ENCODE data around the gene ATP8B4. TPM values are rescaled to one million over a fixed set of nuclear protein-coding genes. Genes with fewer than 3 reads are reported as not detected.
A peak's percentile ranks its signal among the peaks of the same experiment; 100 is the strongest.

ATP8B4 gene
- total RNA-seq, 2 experiments from 2014 or later, result 0.31 TPM; not detected in 1

GRCh38 chr15:50145451-50145872, 26.4 kb upstream of the ATP8B4 start:
- intact Hi-C loops (cut with DNase I, micrococcal nuclease), result loop anchor here (1.0 to 10.0 kb wide), 4 partner anchors 721 to 1283 kb away; partner anchors contain the start of gene FGF7 (in 1 of the 2)
- TF ChIP-seq CTCF (IDR thresholded peaks at IDR 0.05), result peak; percentile 83
- ATAC-seq (ENCODE audit: poor library complexity) (no peak), DNase-seq (peak in 3 of 14 experiments; percentile 56 to 68 (median 65))
- Mint-ChIP-seq H3K36me3 (ENCODE audit: low read depth) (no peaks in the 10 kb centered on the region), H3K4me1 (ENCODE audit: low read depth) (no peaks in the 10 kb centered on the region), H3K27me3 (no peaks in the 10 kb centered on the region), H3K9me3 (no peaks in the 10 kb centered on the region), H3K27ac (no peak overlapping the region), H3K4me3 (no peak overlapping the region)
- Histone ChIP-seq H3K4me1 (ENCODE audit: insufficient read depth, low read length) (no peaks in the 10 kb centered on the region), H3K9me3 (ENCODE audit: control insufficient read depth in 1 of 2, insufficient read depth in 1 of 2, low read length in 2 of 2) (no peaks in the 10 kb centered on the region), H3K27me3 (ENCODE audit: control insufficient read depth in 1 of 2, insufficient read depth in 2 of 2, low read length in 2 of 2) (peaks cover 0 to 5% of the 10 kb centered on the region in 2 experiments), H3K4me3 (ENCODE audit: low read length) (no peak overlapping the region), H3K36me3 (ENCODE audit: insufficient read depth, low read length) (no peaks in the 10 kb centered on the region), H3K27ac (ENCODE audit: low read depth in 1 of 2, low read length in 2 of 2) (no peak overlapping the region)
- ChIA-PET POLR2A (interaction anchor here (0.6 kb wide), 1 partner anchor 1943 kb away, joined by 3 read pairs; no protein-coding TSS in a partner anchor), CTCF (interaction anchor here (0.7 to 1.7 kb wide), 3 partner anchors 18 to 1283 kb away, joined by 3 to 4 read pairs (median 3); no protein-coding TSS in a partner anchor)

GRCh38 chr15:50144341-50145120, 25.5 kb upstream of the ATP8B4 start:
- H3K9me3 Mint-ChIP-seq, result no peaks in the 10 kb centered on the region
- no peak overlapping the region for H3K27ac ChIP-seq (ENCODE audit: low read depth in 1 of 2, low read length in 2 of 2)
- no peak overlapping the region for H3K4me3 ChIP-seq (ENCODE audit: low read length)
- no peaks in the 10 kb centered on the region for H3K36me3 Mint-ChIP-seq (ENCODE audit: low read depth)
- ChIA-PET POLR2A (no interaction called here), CTCF (interaction anchor here (1.0 to 1.7 kb wide), 2 partner anchors 909 to 1282 kb away, joined by 3 to 4 read pairs; no protein-coding TSS in a partner anchor)
- H3K27ac Mint-ChIP-seq, result no peak overlapping the region
- no peak for ATAC-seq (ENCODE audit: poor library complexity)
- H3K4me1 Mint-ChIP-seq (ENCODE audit: low read depth), result no peaks in the 10 kb centered on the region
- no peaks in the 10 kb centered on the region for H3K27me3 Mint-ChIP-seq
- H3K27me3 ChIP-seq (ENCODE audit: control insufficient read depth in 1 of 2, insufficient read depth in 2 of 2, low read length in 2 of 2), result peaks cover 0 to 5% of the 10 kb centered on the region in 2 experiments
- TF ChIP-seq CTCF (IDR thresholded peaks at IDR 0.05), result no peak
- no peaks in the 10 kb centered on the region for H3K9me3 ChIP-seq (ENCODE audit: control insufficient read depth in 1 of 2, insufficient read depth in 1 of 2, low read length in 2 of 2)
- intact Hi-C loops (cut with DNase I, micrococcal nuclease), result loop anchor here (1.0 to 10.0 kb wide), 6 partner anchors 720 to 1782 kb away; partner anchors contain the start of gene FGF7 (in 1 of the 2)
- no peaks in the 10 kb centered on the region for H3K36me3 ChIP-seq (ENCODE audit: insufficient read depth, low read length)
- no peaks in the 10 kb centered on the region for H3K4me1 ChIP-seq (ENCODE audit: insufficient read depth, low read length)
- H3K4me3 Mint-ChIP-seq, result no peak overlapping the region
- DNase-seq, result peak in 2 of 14 experiments; percentile 29 to 56

GRCh38 chr15:50143255-50143860, 24.3 kb upstream of the ATP8B4 start:
- Histone ChIP-seq H3K36me3 (ENCODE audit: insufficient read depth, low read length) (no peaks in the 10 kb centered on the region), H3K27me3 (ENCODE audit: control insufficient read depth in 1 of 2, insufficient read depth in 2 of 2, low read length in 2 of 2) (peaks cover 0 to 5% of the 10 kb centered on the region in 2 experiments), H3K9me3 (ENCODE audit: control insufficient read depth in 1 of 2, insufficient read depth in 1 of 2, low read length in 2 of 2) (no peaks in the 10 kb centered on the region), H3K4me3 (ENCODE audit: low read length) (no peak overlapping the region), H3K27ac (ENCODE audit: low read depth in 1 of 2, low read length in 2 of 2) (no peak overlapping the region), H3K4me1 (ENCODE audit: insufficient read depth, low read length) (no peaks in the 10 kb centered on the region)
- no peaks in the 10 kb centered on the region for H3K27me3 Mint-ChIP-seq
- ChIA-PET POLR2A (no interaction called here), CTCF (interaction anchor here (2.0 kb wide), 1 partner anchor 1282 kb away, joined by 5 read pairs; no protein-coding TSS in a partner anchor)
- H3K4me1 Mint-ChIP-seq (ENCODE audit: low read depth), result no peaks in the 10 kb centered on the region
- no peak for ATAC-seq (ENCODE audit: poor library complexity)
- DNase-seq, result no peak
- no peak overlapping the region for H3K4me3 Mint-ChIP-seq
- H3K9me3 Mint-ChIP-seq, result no peaks in the 10 kb centered on the region
- no peak for TF ChIP-seq CTCF (IDR thresholded peaks at IDR 0.05)
- H3K27ac Mint-ChIP-seq, result no peak overlapping the region
- H3K36me3 Mint-ChIP-seq (ENCODE audit: low read depth), result no peaks in the 10 kb centered on the region
- intact Hi-C loops (cut with DNase I, micrococcal nuclease), result loop anchor here (5.0 to 10.0 kb wide), 3 partner anchors 719 to 1781 kb away; partner anchors contain the start of gene FGF7 (in 1 of the 2)

Measured in CD4-positive, alpha-beta T cell (primary cell).